Measurements from ENCODE around the gene RASSF10.

DNA sequence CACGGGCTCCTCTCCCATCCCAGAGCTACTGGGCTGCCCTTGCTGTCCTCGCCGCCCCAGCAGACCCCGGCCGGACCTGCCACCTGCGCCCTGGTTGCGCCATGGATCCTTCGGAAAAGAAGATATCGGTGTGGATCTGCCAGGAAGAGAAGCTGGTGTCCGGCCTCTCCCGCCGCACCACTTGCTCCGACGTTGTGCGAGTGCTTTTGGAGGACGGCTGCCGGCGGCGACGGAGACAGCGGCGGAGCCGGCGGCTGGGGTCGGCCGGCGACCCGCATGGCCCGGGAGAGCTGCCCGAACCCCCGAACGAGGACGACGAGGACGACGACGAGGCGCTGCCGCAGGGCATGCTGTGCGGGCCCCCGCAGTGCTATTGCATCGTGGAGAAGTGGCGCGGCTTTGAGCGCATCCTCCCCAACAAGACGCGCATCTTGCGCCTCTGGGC lies 382 bp downstream of the RASSF10 start:
- TF ChIP-seq, protein P1, sequence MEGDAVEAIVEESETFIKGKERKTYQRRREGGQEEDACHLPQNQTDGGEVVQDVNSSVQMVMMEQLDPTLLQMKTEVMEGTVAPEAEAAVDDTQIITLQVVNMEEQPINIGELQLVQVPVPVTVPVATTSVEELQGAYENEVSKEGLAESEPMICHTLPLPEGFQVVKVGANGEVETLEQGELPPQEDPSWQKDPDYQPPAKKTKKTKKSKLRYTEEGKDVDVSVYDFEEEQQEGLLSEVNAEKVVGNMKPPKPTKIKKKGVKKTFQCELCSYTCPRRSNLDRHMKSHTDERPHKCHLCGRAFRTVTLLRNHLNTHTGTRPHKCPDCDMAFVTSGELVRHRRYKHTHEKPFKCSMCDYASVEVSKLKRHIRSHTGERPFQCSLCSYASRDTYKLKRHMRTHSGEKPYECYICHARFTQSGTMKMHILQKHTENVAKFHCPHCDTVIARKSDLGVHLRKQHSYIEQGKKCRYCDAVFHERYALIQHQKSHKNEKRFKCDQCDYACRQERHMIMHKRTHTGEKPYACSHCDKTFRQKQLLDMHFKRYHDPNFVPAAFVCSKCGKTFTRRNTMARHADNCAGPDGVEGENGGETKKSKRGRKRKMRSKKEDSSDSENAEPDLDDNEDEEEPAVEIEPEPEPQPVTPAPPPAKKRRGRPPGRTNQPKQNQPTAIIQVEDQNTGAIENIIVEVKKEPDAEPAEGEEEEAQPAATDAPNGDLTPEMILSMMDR (IDR thresholded peaks at IDR 0.05; ENCODE audit: poor library complexity, severe bottlenecking), result no peak
- TF ChIP-seq EP300 (conservative IDR thresholded peaks at IDR 0.05; ENCODE audit: poor library complexity, severe bottlenecking) (no peak), RAD21 (conservative IDR thresholded peaks at IDR 0.05) (no peak), TAF1 (IDR thresholded peaks at IDR 0.05; ENCODE audit: low read depth) (no peak), EZH2 (IDR thresholded peaks at IDR 0.05; ENCODE audit: borderline replicate concordance, insufficient read depth, low read length, poor library complexity, severe bottlenecking) (no peak), POLR2AphosphoS5 (IDR thresholded peaks at IDR 0.05) (no peak), SMC3 (conservative IDR thresholded peaks at IDR 0.05; ENCODE audit: poor library complexity) (no peak), MXI1 (conservative IDR thresholded peaks at IDR 0.05; ENCODE audit: poor library complexity, severe bottlenecking) (peak; percentile 26)
- TF ChIP-seq, protein P2, sequence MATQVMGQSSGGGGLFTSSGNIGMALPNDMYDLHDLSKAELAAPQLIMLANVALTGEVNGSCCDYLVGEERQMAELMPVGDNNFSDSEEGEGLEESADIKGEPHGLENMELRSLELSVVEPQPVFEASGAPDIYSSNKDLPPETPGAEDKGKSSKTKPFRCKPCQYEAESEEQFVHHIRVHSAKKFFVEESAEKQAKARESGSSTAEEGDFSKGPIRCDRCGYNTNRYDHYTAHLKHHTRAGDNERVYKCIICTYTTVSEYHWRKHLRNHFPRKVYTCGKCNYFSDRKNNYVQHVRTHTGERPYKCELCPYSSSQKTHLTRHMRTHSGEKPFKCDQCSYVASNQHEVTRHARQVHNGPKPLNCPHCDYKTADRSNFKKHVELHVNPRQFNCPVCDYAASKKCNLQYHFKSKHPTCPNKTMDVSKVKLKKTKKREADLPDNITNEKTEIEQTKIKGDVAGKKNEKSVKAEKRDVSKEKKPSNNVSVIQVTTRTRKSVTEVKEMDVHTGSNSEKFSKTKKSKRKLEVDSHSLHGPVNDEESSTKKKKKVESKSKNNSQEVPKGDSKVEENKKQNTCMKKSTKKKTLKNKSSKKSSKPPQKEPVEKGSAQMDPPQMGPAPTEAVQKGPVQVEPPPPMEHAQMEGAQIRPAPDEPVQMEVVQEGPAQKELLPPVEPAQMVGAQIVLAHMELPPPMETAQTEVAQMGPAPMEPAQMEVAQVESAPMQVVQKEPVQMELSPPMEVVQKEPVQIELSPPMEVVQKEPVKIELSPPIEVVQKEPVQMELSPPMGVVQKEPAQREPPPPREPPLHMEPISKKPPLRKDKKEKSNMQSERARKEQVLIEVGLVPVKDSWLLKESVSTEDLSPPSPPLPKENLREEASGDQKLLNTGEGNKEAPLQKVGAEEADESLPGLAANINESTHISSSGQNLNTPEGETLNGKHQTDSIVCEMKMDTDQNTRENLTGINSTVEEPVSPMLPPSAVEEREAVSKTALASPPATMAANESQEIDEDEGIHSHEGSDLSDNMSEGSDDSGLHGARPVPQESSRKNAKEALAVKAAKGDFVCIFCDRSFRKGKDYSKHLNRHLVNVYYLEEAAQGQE (IDR thresholded peaks at IDR 0.05; ENCODE audit: borderline replicate concordance), result no peak

Measured in neural cell (in vitro differentiated cells).